Suppressor macrophage treated with lipopolysaccharide for 4 hours (primary cell): ENCODE measurements around the gene TMC8.
A peak's percentile ranks its signal among the peaks of the same experiment; 100 is the strongest.
"Not testable (repeated sequence)": the region's sequence is repeated elsewhere in the genome, so short reads cannot be mapped to it uniquely, and the experiment has no call there.

Experiments used
- DNase-seq: peaks from one replicate; pipeline ENCODE4 v3.0.0-alpha.2; 2020

TMC8 gene

GRCh38 chr17:78164748-78165607 lies 34.4 kb downstream of the TMC8 start:
- DNase-seq: no peak

GRCh38 chr17:78166416-78166815 lies 35.8 kb downstream of the TMC8 start:
- no peak for DNase-seq

GRCh38 chr17:78168242-78168902 lies 37.8 kb downstream of the TMC8 start, which contains the start of gene SYNGR2:
TSS of gene SYNGR2 (plus strand) at chr17:78168581. CDS start at chr17:78168617, 36 bp downstream.
- peak; percentile 94 for DNase-seq

GRCh38 chr17:78168903-78169793 lies 38.6 kb downstream of the TMC8 start:
- peak; percentile 37 for DNase-seq

- DNase-seq: peak; percentile 27
Observed at GRCh38 chr17:78170692-78171590, 40.4 kb downstream of the TMC8 start.

GRCh38 chr17:78171591-78172248 lies 41.1 kb downstream of the TMC8 start:
- DNase-seq: not testable (repeated sequence)

- peak; percentile 65 for DNase-seq
Observed at GRCh38 chr17:78172249-78173051, 41.9 kb downstream of the TMC8 start.

- DNase-seq: peak; percentile 69
Observed at GRCh38 chr17:78173097-78173715, 42.6 kb downstream of the TMC8 start.

GRCh38 chr17:78174346-78174869 lies 43.8 kb downstream of the TMC8 start:
- peak; percentile 91 for DNase-seq

- DNase-seq: no peak
Observed at GRCh38 chr17:78174870-78175642, 44.5 kb downstream of the TMC8 start.

- no peak for DNase-seq
Observed at GRCh38 chr17:78175643-78175981, 45.0 kb downstream of the TMC8 start.

- peak; percentile 80 for DNase-seq
Observed at GRCh38 chr17:78176548-78177025, 46.0 kb downstream of the TMC8 start.

- peak; percentile 89 for DNase-seq
Observed at GRCh38 chr17:78179372-78179771, 48.8 kb downstream of the TMC8 start.

GRCh38 chr17:78180083-78180482 lies 49.5 kb downstream of the TMC8 start:
- DNase-seq: peak; percentile 48

- no peak for DNase-seq
Observed at GRCh38 chr17:78180508-78180907, 49.9 kb downstream of the TMC8 start.

GRCh38 chr17:78182504-78182903 lies 51.9 kb downstream of the TMC8 start:
- no peak for DNase-seq

GRCh38 chr17:78183916-78184315 lies 53.3 kb downstream of the TMC8 start:
- no peak for DNase-seq

- DNase-seq: no peak
Observed at GRCh38 chr17:78184351-78184750, 53.8 kb downstream of the TMC8 start.

- no peak for DNase-seq
Observed at GRCh38 chr17:78184868-78185267, 54.3 kb downstream of the TMC8 start.
